HG03060 (cell line): ENCODE measurements around the gene C16orf86.

Experiments used
- ATAC-seq: cut with Tn5 transposase; IDR thresholded peaks from one replicate; pipeline ENCODE4 v1.9.1; 2021; ENCODE audit warnings: low read depth, moderate number of reproducible peaks; ENCODE audit not compliant: unreplicated experiment

The C16orf86 gene

GRCh38 chr16:67653128-67653788, 13.4 kb upstream of the C16orf86 start:
- ATAC-seq, result no peak

- ATAC-seq, result no peak
These were observed 12.7 kb upstream of the C16orf86 start for GRCh38 chr16:67653789-67654402.

GRCh38 chr16:67654403-67654911, 12.2 kb upstream of the C16orf86 start:
- ATAC-seq, result no peak

GRCh38 chr16:67655363-67655762, 11.3 kb upstream of the C16orf86 start:
- no peak for ATAC-seq

- ATAC-seq, result no peak
These were observed 10.1 kb upstream of the C16orf86 start for GRCh38 chr16:67656344-67657016.

GRCh38 chr16:67657017-67657608, 9.5 kb upstream of the C16orf86 start:
- ATAC-seq, result no peak

GRCh38 chr16:67657751-67658518, 8.7 kb upstream of the C16orf86 start:
- no peak for ATAC-seq

- no peak for ATAC-seq
These were observed 7.6 kb upstream of the C16orf86 start for GRCh38 chr16:67658849-67659674.

- peak; percentile 31 for ATAC-seq
These were observed 6.7 kb upstream of the C16orf86 start, which contains the start of gene ACD for GRCh38 chr16:67659675-67660563. ACD (minus strand) TSS chr16:67660260; CDS start chr16:67660220, 40 bp downstream.

- ATAC-seq, result peak; percentile 59
These were observed 6.0 kb upstream of the C16orf86 start, which contains the start of gene PARD6A for GRCh38 chr16:67660564-67661028. PARD6A (plus strand) TSS chr16:67660960; CDS start chr16:67661039, 79 bp downstream.

- no peak for ATAC-seq
These were observed 5.4 kb upstream of the C16orf86 start for GRCh38 chr16:67661101-67661761.

- no peak for ATAC-seq
These were observed 4.5 kb upstream of the C16orf86 start for GRCh38 chr16:67661886-67662652.

GRCh38 chr16:67662653-67663010, 4.0 kb upstream of the C16orf86 start:
- ATAC-seq, result no peak

GRCh38 chr16:67663151-67663876, 3.3 kb upstream of the C16orf86 start:
- ATAC-seq, result no peak

GRCh38 chr16:67663877-67664222, 2.8 kb upstream of the C16orf86 start:
- ATAC-seq, result no peak

- ATAC-seq, result no peak
These were observed 2.4 kb upstream of the C16orf86 start for GRCh38 chr16:67664258-67664657.

- ATAC-seq, result no peak
These were observed 1.7 kb upstream of the C16orf86 start for GRCh38 chr16:67664871-67665270.
